ENCODE results near the gene TMEM185B. TPM values are rescaled to one million over a fixed set of nuclear protein-coding genes. Genes with fewer than 3 reads are reported as not detected.

The TMEM185B gene
- total and polyA plus RNA-seq, 7 experiments from 2014 or later = 14.9 to 36.8 (median 19.5) TPM

DNA sequence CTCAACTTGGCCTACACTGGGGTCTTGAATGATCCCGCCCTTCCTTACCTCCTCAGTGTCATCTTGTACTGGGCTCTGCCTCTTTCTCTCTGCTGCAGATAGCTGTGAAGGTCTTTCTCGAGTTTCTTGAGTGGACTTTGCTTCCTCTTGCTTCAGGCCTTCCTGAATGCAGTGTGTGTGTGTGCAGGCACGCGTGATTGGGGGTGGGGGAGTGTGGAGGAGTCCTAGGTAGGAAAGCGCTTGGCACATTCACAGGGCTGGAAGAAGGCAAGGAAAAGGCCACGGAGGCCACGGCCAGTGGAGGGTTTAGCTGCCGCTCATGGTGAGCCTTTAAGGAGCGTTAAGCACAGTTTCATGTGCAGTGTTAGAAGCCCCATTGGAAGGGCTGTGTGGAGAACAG lies 35.0 kb upstream of the TMEM185B start:
- Mint-ChIP-seq H3K9me3 (peaks cover 0 to 20% (median 7%) of the 10 kb centered on the region in 11 donors), H3K36me3 (peaks cover 6 to 51% (median 18%) of the 10 kb centered on the region in 5 donors), H3K27ac (peak overlapping the region in 2 of 9 donors; percentile 23 to 62), H3K27me3 (no peaks in the 10 kb centered on the region), H3K4me3 (peak overlapping the region in 2 of 10 donors; percentile 17 to 74), H3K4me1 (peaks cover 35 to 54% (median 52%) of the 10 kb centered on the region in 7 donors)
- H3K36me3 ChIP-seq (ENCODE audit: control insufficient read depth in 2 of 3, insufficient read depth in 3 of 3, low read length in 3 of 3) = no peaks in the 10 kb centered on the region
- no peak for DNase-seq
- peaks cover 8 to 9% of the 10 kb centered on the region in 2 donors for H3K4me1 ChIP-seq (ENCODE audit: control insufficient read depth in 2 of 2, insufficient read depth in 2 of 2, low read length in 2 of 2)
- H3K27ac ChIP-seq (ENCODE audit: low read depth, low read length) = no peak overlapping the region
- no peak for ATAC-seq
- intact Hi-C loops (cut with micrococcal nuclease) = no loop called here
- H3K9me3 ChIP-seq (ENCODE audit: control insufficient read depth in 2 of 3, low read length in 3 of 3) = no peaks in the 10 kb centered on the region
- H3K27me3 ChIP-seq (ENCODE audit: control insufficient read depth in 2 of 2, insufficient read depth in 2 of 2, low read length in 2 of 2) = no peaks in the 10 kb centered on the region
- ChIA-PET CTCF (interaction anchor here (0.6 to 1.5 kb wide), 3 partner anchors 27 to 517 kb away, joined by 3 to 5 read pairs (median 3); no protein-coding TSS in a partner anchor), POLR2A (interaction anchor here (0.6 to 8.6 kb wide), 3 partner anchors 25 to 148 kb away, joined by 3 to 73 read pairs (median 3); no protein-coding TSS in a partner anchor)
- no peak overlapping the region for H3K4me3 ChIP-seq (ENCODE audit: low read length)

DNA sequence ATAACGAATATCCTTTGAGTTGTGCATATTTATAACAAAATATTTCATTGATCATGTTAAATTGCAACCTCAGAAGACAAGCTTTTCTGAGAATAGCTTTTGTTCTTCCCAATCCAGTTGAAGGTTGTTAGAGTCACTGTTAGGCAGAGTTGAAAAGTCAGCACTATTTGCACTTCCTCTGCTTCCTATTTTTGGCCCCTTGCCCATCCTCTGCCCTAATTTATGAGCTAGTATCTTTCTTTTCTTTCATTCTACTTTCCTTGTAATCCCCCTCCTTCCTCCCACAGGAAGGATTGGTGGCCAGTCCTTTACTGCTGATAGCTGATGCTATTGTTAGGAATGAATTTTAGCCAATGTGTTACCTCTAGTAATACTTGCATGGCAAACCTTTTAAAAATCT lies 34.3 kb upstream of the TMEM185B start:
- no peak overlapping the region for H3K4me3 ChIP-seq (ENCODE audit: low read length)
- peak overlapping the region in 2 of 9 donors; percentile 43 to 62 for H3K27ac Mint-ChIP-seq

DNA sequence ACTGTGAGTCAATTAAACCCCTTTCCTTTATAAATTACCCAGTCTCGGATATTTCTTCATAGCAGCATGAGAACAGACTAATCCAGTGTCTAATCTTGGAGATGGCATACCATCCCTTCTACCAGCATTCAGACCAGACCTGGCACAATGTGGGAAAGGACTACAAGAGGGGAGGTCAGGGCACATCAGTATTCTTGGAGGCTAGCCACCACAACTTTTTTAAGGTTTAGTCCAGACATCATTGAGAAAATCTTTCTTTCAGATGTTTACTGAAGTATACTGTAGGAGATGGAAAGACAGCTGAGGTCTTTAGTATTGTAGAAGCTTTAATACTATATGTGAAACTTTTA lies 33.4 kb upstream of the TMEM185B start:
- Mint-ChIP-seq H3K36me3 (peaks cover 6 to 51% (median 18%) of the 10 kb centered on the region in 5 donors), H3K9me3 (peaks cover 0 to 20% (median 7%) of the 10 kb centered on the region in 11 donors), H3K4me1 (peaks cover 39 to 63% (median 58%) of the 10 kb centered on the region in 7 donors), H3K4me3 (peak overlapping the region in 2 of 10 donors; percentile 20 to 61), H3K27me3 (no peaks in the 10 kb centered on the region), H3K27ac (peak overlapping the region in 6 of 9 donors; percentile 9 to 40 (median 26))
- H3K27me3 ChIP-seq (ENCODE audit: control insufficient read depth in 2 of 2, insufficient read depth in 2 of 2, low read length in 2 of 2) = no peaks in the 10 kb centered on the region
- peaks cover 12 to 13% of the 10 kb centered on the region in 2 donors for H3K4me1 ChIP-seq (ENCODE audit: control insufficient read depth in 2 of 2, insufficient read depth in 2 of 2, low read length in 2 of 2)
- intact Hi-C loops (cut with micrococcal nuclease) = no loop called here
- no peak for DNase-seq
- ATAC-seq = no peak
- CTCF ChIA-PET = no interaction called here
- peaks cover 0 to 4% (median 0%) of the 10 kb centered on the region in 3 experiments for H3K36me3 ChIP-seq (ENCODE audit: control insufficient read depth in 2 of 3, insufficient read depth in 3 of 3, low read length in 3 of 3)
- POLR2A ChIA-PET = interaction anchor here (0.9 to 8.6 kb wide), 2 partner anchors 23 to 87 kb away, joined by 3 to 73 read pairs; no protein-coding TSS in a partner anchor
- H3K27ac ChIP-seq (ENCODE audit: low read depth, low read length) = no peak overlapping the region
- H3K4me3 ChIP-seq (ENCODE audit: low read length) = no peak overlapping the region
- no peaks in the 10 kb centered on the region for H3K9me3 ChIP-seq (ENCODE audit: control insufficient read depth in 2 of 3, low read length in 3 of 3)

More for the DNA sequence above, 34.3 kb upstream of the TMEM185B start:
- Histone ChIP-seq H3K27me3 (ENCODE audit: control insufficient read depth in 2 of 2, insufficient read depth in 2 of 2, low read length in 2 of 2) (no peaks in the 10 kb centered on the region), H3K9me3 (ENCODE audit: control insufficient read depth in 2 of 3, low read length in 3 of 3) (no peaks in the 10 kb centered on the region), H3K27ac (ENCODE audit: low read depth, low read length) (no peak overlapping the region), H3K4me1 (ENCODE audit: control insufficient read depth in 2 of 2, insufficient read depth in 2 of 2, low read length in 2 of 2) (peaks cover 8 to 9% of the 10 kb centered on the region in 2 donors), H3K36me3 (ENCODE audit: control insufficient read depth in 2 of 3, insufficient read depth in 3 of 3, low read length in 3 of 3) (no peaks in the 10 kb centered on the region)
- no peak for DNase-seq
- Mint-ChIP-seq H3K9me3 (peaks cover 0 to 20% (median 7%) of the 10 kb centered on the region in 11 donors), H3K4me1 (peaks cover 35 to 55% (median 52%) of the 10 kb centered on the region in 7 donors), H3K27me3 (no peaks in the 10 kb centered on the region), H3K4me3 (peak overlapping the region in 3 of 10 donors; percentile 17 to 74 (median 56)), H3K36me3 (peaks cover 6 to 51% (median 18%) of the 10 kb centered on the region in 5 donors)
- CTCF ChIA-PET = interaction anchor here (0.6 to 1.5 kb wide), 3 partner anchors 28 to 517 kb away, joined by 3 to 5 read pairs (median 3); no protein-coding TSS in a partner anchor
- no peak for ATAC-seq
- POLR2A ChIA-PET = interaction anchor here (0.5 to 8.6 kb wide), 3 partner anchors 24 to 88 kb away, joined by 3 to 73 read pairs (median 3); no protein-coding TSS in a partner anchor
- intact Hi-C loops (cut with micrococcal nuclease) = no loop called here

DNA sequence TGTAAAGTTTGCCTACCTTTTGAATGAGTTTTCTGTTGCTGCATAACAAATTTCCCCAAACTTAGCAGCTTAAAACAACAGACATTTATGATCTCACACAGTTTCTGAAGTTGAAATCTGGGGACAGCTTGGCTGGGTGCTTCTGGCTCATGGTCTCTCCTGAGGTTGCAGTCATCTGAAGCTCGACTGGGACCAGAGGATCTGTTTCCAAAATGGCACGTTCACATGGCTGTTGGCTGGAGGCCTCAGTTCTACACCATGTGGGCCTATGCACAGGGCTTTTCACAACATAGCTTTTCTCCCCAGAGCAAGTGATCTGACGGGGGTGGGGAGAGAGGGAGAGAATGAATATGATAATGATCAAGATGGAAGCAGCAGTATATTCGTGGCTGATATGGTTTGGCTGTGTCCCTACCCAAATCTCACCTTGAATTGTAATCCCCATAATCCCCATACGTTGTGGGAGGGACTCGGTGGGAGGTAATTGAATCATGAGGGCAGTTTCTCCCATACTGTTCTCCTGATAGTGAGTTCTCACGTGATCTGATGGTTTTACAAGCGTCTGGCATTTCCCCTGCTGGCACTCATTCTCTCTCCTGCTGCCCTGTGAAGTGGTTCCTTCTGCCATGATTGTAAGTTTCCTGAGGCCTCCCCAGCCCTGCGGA lies 32.9 kb upstream of the TMEM185B start:
- ATAC-seq (no peak), DNase-seq (no peak)
- peaks cover 41 to 64% (median 61%) of the 10 kb centered on the region in 7 donors for H3K4me1 Mint-ChIP-seq
- H3K4me3 ChIP-seq (ENCODE audit: low read length) = no peak overlapping the region
- H3K27me3 Mint-ChIP-seq = no peaks in the 10 kb centered on the region
- H3K36me3 Mint-ChIP-seq = peaks cover 6 to 51% (median 18%) of the 10 kb centered on the region in 5 donors
- POLR2A ChIA-PET = interaction anchor here (0.9 to 8.6 kb wide), 4 partner anchors 23 to 87 kb away, joined by 3 to 73 read pairs (median 3); partner anchors contain the start of gene TMEM185B
- no peaks in the 10 kb centered on the region for H3K27me3 ChIP-seq (ENCODE audit: control insufficient read depth in 2 of 2, insufficient read depth in 2 of 2, low read length in 2 of 2)
- no peak overlapping the region for H3K27ac ChIP-seq (ENCODE audit: low read depth, low read length)
- intact Hi-C loops (cut with micrococcal nuclease) = no loop called here
- CTCF ChIA-PET = interaction anchor here (0.6 to 1.5 kb wide), 3 partner anchors 28 to 428 kb away, joined by 3 read pairs; no protein-coding TSS in a partner anchor
- H3K4me3 Mint-ChIP-seq = peak overlapping the region in 2 of 10 donors; percentile 20 to 61
- peaks cover 16% of the 10 kb centered on the region in 2 donors for H3K4me1 ChIP-seq (ENCODE audit: control insufficient read depth in 2 of 2, insufficient read depth in 2 of 2, low read length in 2 of 2)
- peaks cover 0 to 20% (median 7%) of the 10 kb centered on the region in 11 donors for H3K9me3 Mint-ChIP-seq
- H3K27ac Mint-ChIP-seq = peak overlapping the region in 8 of 9 donors; percentile 9 to 40 (median 19)
- no peaks in the 10 kb centered on the region for H3K9me3 ChIP-seq (ENCODE audit: control insufficient read depth in 2 of 3, low read length in 3 of 3)
- peaks cover 0 to 4% (median 0%) of the 10 kb centered on the region in 3 experiments for H3K36me3 ChIP-seq (ENCODE audit: control insufficient read depth in 2 of 3, insufficient read depth in 3 of 3, low read length in 3 of 3)

DNA sequence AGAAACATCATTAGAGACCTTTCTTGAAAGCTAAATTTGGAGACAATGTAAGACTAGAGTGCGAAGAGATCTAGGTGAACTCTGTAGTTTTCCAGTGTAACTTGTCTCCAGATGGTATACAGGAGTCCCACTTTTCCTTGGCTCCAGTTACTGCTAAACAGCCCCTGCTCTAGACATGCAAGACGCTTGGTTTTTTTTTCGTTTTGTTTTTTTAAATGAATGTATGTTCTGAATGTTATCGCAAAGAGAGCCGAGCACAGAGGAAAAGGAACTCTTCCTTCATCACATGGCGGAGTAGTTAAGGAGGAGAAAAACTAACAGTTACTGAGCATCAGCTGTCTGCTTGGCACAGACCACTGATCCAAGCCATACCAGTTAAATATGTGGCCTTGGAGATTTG lies 31.9 kb upstream of the TMEM185B start:
- DNase-seq = no peak
- no peak for ATAC-seq
- Mint-ChIP-seq H3K36me3 (peaks cover 6 to 51% (median 12%) of the 10 kb centered on the region in 5 donors), H3K27ac (peak overlapping the region in 7 of 9 donors; percentile 3 to 68 (median 42)), H3K4me3 (peak overlapping the region in 9 of 10 donors; percentile 11 to 99 (median 89)), H3K27me3 (no peaks in the 10 kb centered on the region), H3K4me1 (peaks cover 41 to 71% (median 64%) of the 10 kb centered on the region in 7 donors), H3K9me3 (peaks cover 0 to 13% (median 1%) of the 10 kb centered on the region in 11 donors)
- CTCF ChIA-PET = interaction anchor here (1.4 to 1.5 kb wide), 2 partner anchors 27 to 58 kb away, joined by 3 read pairs; no protein-coding TSS in a partner anchor
- POLR2A ChIA-PET = interaction anchor here (1.3 to 8.6 kb wide), 2 partner anchors 22 to 32 kb away, joined by 3 to 73 read pairs; partner anchors contain the start of gene TMEM185B
- intact Hi-C loops (cut with micrococcal nuclease) = no loop called here
- no peaks in the 10 kb centered on the region for H3K27me3 ChIP-seq (ENCODE audit: control insufficient read depth in 2 of 2, insufficient read depth in 2 of 2, low read length in 2 of 2)
- H3K4me1 ChIP-seq (ENCODE audit: control insufficient read depth in 2 of 2, insufficient read depth in 2 of 2, low read length in 2 of 2) = peaks cover 16% of the 10 kb centered on the region in 2 donors
- no peaks in the 10 kb centered on the region for H3K9me3 ChIP-seq (ENCODE audit: control insufficient read depth in 2 of 3, low read length in 3 of 3)
- no peak overlapping the region for H3K27ac ChIP-seq (ENCODE audit: low read depth, low read length)
- H3K36me3 ChIP-seq (ENCODE audit: control insufficient read depth in 2 of 3, insufficient read depth in 3 of 3, low read length in 3 of 3) = peaks cover 0 to 4% (median 0%) of the 10 kb centered on the region in 3 experiments
- no peak overlapping the region for H3K4me3 ChIP-seq (ENCODE audit: low read length)

DNA sequence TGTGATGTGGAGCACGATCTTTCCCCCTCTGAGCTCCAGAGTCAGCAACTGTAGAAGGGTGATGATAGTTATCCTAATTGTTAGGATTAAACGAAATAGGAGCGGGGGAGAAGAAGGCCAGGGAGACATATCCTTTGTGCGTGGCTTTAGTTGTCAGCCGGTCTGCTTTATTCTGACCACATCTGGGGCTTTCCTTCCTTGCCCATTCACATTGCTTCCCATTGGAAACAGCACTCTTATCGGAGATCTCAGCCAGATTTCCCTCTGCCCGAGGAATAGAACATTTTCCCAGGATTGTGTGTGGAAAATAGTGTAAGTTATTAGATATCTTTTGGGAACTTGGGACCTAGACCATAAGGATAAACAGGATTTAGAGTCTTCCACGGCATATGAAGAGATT lies 31.0 kb upstream of the TMEM185B start:
- H3K36me3 ChIP-seq (ENCODE audit: control insufficient read depth in 2 of 3, insufficient read depth in 3 of 3, low read length in 3 of 3) = peaks cover 0 to 4% (median 0%) of the 10 kb centered on the region in 3 experiments
- H3K27ac ChIP-seq (ENCODE audit: low read depth, low read length) = peak overlapping the region; percentile 76
- DNase-seq = no peak
- Mint-ChIP-seq H3K4me1 (peaks cover 41 to 74% (median 64%) of the 10 kb centered on the region in 7 donors), H3K27me3 (no peaks in the 10 kb centered on the region), H3K27ac (peak overlapping the region in 6 of 9 donors; percentile 10 to 95 (median 42)), H3K36me3 (peaks cover 6 to 48% (median 11%) of the 10 kb centered on the region in 5 donors), H3K4me3 (peak overlapping the region; percentile 89 to 99 (median 93)), H3K9me3 (peaks cover 0 to 10% (median 0%) of the 10 kb centered on the region in 11 donors)
- ATAC-seq = no peak
- H3K9me3 ChIP-seq (ENCODE audit: control insufficient read depth in 2 of 3, low read length in 3 of 3) = no peaks in the 10 kb centered on the region
- H3K27me3 ChIP-seq (ENCODE audit: control insufficient read depth in 2 of 2, insufficient read depth in 2 of 2, low read length in 2 of 2) = no peaks in the 10 kb centered on the region
- peaks cover 16% of the 10 kb centered on the region in 2 donors for H3K4me1 ChIP-seq (ENCODE audit: control insufficient read depth in 2 of 2, insufficient read depth in 2 of 2, low read length in 2 of 2)
- POLR2A ChIA-PET = interaction anchor here (0.7 to 8.6 kb wide), 4 partner anchors 11 to 57 kb away, joined by 3 to 73 read pairs (median 4); no protein-coding TSS in a partner anchor
- CTCF ChIA-PET = no interaction called here
- intact Hi-C loops (cut with micrococcal nuclease) = loop anchor here in 1 of 2 donors (5.0 kb wide), 2 partner anchors 33 to 1483 kb away; partner anchors contain the start of gene NIFK
- H3K4me3 ChIP-seq (ENCODE audit: low read length) = peak overlapping the region; percentile 81
